Fibroblast of peridontal ligament (primary cell): Measurements from ENCODE around the gene INSIG1.

ENCODE experiments used
- DNase-seq: peaks from one replicate; pipeline ENCODE4 v3.0.0-alpha.2; 2010; ENCODE audit errors: extremely low read depth

The INSIG1 gene

GRCh38 chr7:155266440-155266839, 31.2 kb upstream of the INSIG1 start:
- no peak for DNase-seq

DNA sequence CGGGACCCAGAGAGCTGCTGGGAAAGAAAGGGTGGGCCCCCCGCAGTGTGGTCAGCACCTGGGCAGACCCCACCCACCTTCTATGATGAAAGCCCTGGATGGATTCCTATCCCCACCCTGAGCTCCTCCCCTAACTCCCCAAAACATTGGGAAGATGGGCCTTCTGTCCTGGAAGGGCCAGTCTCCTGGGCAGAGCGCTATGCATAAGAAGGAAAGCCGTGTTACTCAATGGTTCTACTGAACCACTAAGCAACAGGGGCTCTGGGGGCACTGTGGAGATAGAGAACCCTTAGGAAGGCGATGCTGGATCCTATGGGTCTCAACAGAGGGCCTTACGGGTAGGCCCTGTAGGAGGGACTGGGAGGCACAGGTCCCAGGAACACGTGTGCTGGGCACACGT, 30.7 kb upstream of the INSIG1 start:
- DNase-seq: no peak

- no peak for DNase-seq
Observed at GRCh38 chr7:155267436-155267835, 30.2 kb upstream of the INSIG1 start.

GRCh38 chr7:155268211-155268610, 29.5 kb upstream of the INSIG1 start:
- DNase-seq: no peak

GRCh38 chr7:155268921-155269650, 28.6 kb upstream of the INSIG1 start:
- no peak for DNase-seq

GRCh38 chr7:155269766-155270585, 27.7 kb upstream of the INSIG1 start:
- no peak for DNase-seq

DNA sequence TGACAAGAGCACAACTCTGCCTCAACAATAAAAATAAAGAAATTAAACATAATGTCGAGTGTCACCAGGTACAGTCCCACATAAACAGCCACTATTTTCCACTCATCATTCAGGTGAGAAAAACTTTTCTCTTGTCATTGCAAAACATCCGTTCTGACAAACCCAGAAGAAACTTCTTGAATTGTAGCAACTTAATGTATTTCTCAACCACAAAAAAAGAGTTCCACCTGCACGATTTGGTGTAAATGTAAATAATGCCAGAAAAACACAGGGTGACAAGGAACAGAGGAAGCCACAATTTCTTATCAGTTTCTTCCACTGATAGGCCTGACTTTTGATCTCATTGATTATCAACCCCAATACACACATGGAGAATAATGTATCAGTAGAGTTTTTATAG, 26.8 kb upstream of the INSIG1 start:
- DNase-seq: no peak

- DNase-seq: no peak
Observed at GRCh38 chr7:155274633-155275355, 22.9 kb upstream of the INSIG1 start.

- DNase-seq: no peak
Observed at GRCh38 chr7:155276042-155276799, 21.5 kb upstream of the INSIG1 start.

GRCh38 chr7:155276800-155277375, 20.8 kb upstream of the INSIG1 start:
- DNase-seq: no peak

- DNase-seq: no peak
Observed at GRCh38 chr7:155277385-155277994, 20.2 kb upstream of the INSIG1 start.

- DNase-seq: no peak
Observed at GRCh38 chr7:155278921-155279320, 18.8 kb upstream of the INSIG1 start.

DNA sequence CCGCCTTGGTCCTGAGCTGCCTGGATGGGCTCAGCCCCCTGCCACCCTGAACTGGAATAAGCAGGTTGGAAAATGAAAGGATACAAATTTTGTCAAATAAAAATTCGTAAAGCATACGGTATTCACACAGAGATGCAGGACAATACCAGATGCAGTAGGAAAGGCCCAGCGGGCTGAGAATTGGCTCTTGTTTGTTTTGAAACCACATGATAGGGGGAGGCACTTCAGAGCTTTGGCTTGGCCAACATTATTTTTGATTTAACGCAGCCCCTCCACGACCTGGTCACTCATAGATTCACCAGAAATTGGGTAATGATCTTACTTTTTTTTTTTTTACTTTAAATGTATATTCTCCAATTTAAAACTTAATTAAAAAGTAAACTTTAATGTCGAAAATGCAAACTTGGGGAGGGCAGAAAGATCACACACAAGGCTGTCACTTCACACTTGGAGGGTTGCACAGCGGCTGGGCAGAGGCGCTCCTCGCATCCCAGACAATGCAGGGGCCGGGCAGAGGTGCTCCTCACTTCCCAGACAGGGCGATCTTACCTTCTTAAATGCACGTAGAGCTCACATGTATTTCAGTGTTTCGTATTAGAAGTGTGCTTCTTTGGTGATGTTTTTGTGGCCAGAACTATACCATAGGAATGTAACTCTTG, 17.8 kb upstream of the INSIG1 start:
- DNase-seq: no peak

GRCh38 chr7:155280446-155281397, 17.0 kb upstream of the INSIG1 start:
- no peak for DNase-seq

- no peak for DNase-seq
Observed at GRCh38 chr7:155281398-155281969, 16.2 kb upstream of the INSIG1 start.

- no peak for DNase-seq
Observed at GRCh38 chr7:155282671-155283070, 15.0 kb upstream of the INSIG1 start.

DNA sequence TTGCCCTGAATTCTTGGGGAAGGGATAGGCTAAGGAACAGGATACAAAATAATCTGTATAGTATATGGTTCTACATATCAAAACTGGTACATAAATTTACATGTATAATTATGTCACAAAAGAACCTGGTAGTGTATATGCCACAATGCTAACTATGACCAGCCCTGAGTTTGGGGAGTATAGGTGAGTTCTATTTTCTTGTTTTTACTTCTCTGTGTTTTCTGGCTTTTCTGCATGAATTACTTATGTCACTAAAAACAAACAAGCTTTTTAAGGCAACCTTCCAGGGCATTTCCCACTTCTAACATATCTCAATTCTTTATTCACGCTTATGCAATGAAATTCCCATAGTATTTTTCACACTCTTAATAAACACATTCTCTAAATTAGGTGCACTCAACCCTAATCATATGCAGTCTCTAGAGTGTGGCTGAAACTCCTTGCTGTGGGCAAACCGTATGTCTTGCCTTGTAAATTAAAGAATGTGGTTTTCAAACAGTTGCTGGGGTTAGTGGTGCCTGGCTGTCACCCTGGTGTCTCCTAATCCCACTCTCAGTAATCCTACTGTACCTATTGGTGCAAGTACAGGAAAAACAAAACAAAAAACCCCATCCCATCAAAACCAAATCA, 14.0 kb upstream of the INSIG1 start:
- DNase-seq: no peak

GRCh38 chr7:155284496-155285274, 13.0 kb upstream of the INSIG1 start:
- no peak for DNase-seq
